ENCODE results near the gene RPL37.

- TF ChIP-seq CTCF (IDR thresholded peaks at IDR 0.05) = no peak
- no peak for TF ChIP-seq REST (IDR thresholded peaks at IDR 0.05; ENCODE audit: low read depth, low read length)
- peak; percentile 51 for TF ChIP-seq POLR2AphosphoS5 (IDR thresholded peaks at IDR 0.05; ENCODE audit: low read depth, low read length)
- TF ChIP-seq EZH2phosphoT487 (IDR thresholded peaks at IDR 0.05; ENCODE audit: borderline replicate concordance, low read depth) = no peak
- no peak for TF ChIP-seq RFX5 (IDR thresholded peaks at IDR 0.05; ENCODE audit: low read length)
- TF ChIP-seq EP300 (IDR thresholded peaks at IDR 0.05; ENCODE audit: borderline replicate concordance in 1 of 2, low read depth in 1 of 2, low read length in 1 of 2) = no peak
- TF ChIP-seq GABPA (IDR thresholded peaks at IDR 0.05; ENCODE audit: low read depth) = no peak
- TF ChIP-seq MAX (IDR thresholded peaks at IDR 0.05; ENCODE audit: low read depth) = no peak
- TF ChIP-seq FOXM1 (IDR thresholded peaks at IDR 0.05; ENCODE audit: low read depth) = no peak
- TF ChIP-seq CHD2 (IDR thresholded peaks at IDR 0.05; ENCODE audit: low read length, partially characterized antibody) = no peak
- no peak for TF ChIP-seq USF2 (IDR thresholded peaks at IDR 0.05; ENCODE audit: borderline replicate concordance, low read depth, low read length)
- no peak for TF ChIP-seq ZBTB33 (IDR thresholded peaks at IDR 0.05; ENCODE audit: borderline replicate concordance, low read depth)
- TF ChIP-seq USF1 (IDR thresholded peaks at IDR 0.05; ENCODE audit: borderline replicate concordance, low read depth) = no peak
- no peak for TF ChIP-seq GATA2 (CRISPR knock-in tag; IDR thresholded peaks at IDR 0.05)
Observed at GRCh38 chr5:40828690-40829661, 6.0 kb downstream of the RPL37 start.

Data from SK-N-SH (cell line).